ENCODE data around the gene TMEM72.

DNA sequence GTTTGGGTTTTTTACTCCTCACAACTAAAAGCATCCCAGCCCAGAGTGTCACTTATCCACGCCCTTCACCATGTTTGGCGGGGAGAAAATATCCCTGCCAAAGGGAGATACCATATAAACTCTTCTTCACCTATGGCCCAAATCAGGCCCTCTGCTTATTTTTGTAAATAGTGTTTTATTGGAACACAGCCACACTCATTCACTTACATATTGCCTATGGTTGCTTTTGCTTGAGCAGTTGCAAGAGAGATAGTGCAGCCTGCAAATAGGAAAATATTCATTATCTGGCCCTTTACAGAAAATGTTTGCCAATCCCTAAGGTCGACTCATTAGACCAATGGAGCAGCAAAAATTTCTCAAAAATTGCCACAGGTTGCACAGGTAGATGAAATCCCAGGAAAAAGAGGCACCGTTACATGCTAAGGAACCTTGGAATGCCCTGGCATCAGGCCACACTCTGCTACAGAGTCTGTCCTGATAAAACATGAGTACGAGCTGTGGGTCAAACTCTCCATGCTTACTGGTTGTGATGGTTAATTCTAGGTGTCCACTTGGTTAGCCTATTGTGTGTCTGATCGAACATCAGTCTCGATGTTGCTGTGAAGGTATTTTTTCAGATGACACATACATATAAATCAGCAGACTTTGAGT is 40.6 kb downstream of the TMEM72 start:
- no peak for TF ChIP-seq GATA2 (IDR thresholded peaks at IDR 0.05; ENCODE audit: low read depth, low read length)
- no peak for TF ChIP-seq GATA3 (IDR thresholded peaks at IDR 0.05; ENCODE audit: low read depth, low read length)

Data from SH-SY5Y (cell line).